ENCODE measurements around the gene OSBPL2.

The OSBPL2 gene

DNA sequence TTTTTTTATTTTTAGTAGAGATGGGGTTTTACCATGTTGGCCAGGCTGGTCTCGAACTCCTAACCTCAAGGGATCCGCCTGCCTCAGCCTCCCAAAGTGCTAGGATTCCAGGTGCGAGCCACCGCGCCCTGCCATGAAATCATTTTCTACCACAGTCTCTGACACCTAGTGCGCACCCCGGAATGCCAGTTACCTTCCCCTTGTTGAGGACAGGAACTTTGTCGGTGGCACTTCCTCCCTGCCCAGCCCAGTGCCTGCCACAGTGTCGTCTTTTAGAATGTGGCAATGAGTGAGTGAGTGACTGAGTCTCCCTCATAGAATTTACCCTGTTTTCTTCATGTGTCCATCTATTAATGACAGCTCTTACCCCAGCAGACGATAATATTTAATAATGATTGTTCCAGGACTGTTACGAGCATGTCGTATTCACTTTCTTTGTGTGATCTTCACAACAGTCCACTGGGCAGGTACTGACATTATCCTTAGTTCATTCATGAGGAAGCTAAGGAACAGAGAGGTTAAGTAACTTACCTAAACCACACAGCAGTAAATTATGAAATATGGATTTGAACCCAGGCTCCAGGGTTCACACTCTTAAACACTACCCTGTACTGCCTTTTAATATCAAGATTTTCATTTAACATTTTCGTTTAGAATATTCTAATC is 1.8 kb downstream of the OSBPL2 start:
- no peak overlapping the region for H3K4me3 ChIP-seq (replicated peaks; ENCODE audit: low read depth, low read length)
- TF ChIP-seq, protein P1, sequence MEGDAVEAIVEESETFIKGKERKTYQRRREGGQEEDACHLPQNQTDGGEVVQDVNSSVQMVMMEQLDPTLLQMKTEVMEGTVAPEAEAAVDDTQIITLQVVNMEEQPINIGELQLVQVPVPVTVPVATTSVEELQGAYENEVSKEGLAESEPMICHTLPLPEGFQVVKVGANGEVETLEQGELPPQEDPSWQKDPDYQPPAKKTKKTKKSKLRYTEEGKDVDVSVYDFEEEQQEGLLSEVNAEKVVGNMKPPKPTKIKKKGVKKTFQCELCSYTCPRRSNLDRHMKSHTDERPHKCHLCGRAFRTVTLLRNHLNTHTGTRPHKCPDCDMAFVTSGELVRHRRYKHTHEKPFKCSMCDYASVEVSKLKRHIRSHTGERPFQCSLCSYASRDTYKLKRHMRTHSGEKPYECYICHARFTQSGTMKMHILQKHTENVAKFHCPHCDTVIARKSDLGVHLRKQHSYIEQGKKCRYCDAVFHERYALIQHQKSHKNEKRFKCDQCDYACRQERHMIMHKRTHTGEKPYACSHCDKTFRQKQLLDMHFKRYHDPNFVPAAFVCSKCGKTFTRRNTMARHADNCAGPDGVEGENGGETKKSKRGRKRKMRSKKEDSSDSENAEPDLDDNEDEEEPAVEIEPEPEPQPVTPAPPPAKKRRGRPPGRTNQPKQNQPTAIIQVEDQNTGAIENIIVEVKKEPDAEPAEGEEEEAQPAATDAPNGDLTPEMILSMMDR (IDR thresholded peaks at IDR 0.05; ENCODE audit: low read depth, low read length, missing control alignments), result no peak
- no peak for DNase-seq (ENCODE audit: extremely low read depth, low read depth)

DNA sequence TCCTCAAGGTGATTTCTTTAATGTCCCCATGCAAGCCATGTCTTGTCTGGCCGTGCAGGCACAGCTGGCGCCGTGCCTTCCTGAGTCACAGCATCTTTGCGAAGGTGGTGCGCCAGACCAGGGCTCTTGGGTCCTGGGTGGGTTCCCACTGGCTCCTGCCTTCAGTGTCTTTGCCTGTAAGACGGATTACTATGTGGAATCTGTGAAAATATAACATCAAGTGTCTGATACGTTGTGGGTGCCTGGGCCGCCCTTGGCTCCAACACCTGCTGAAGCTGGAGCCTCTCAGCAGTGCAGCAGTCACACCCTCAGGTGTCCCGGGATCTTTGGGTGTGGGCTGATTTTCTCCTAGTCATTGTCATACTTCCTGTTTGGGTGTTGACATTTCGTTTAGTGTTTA is 3.2 kb downstream of the OSBPL2 start:
- TF ChIP-seq, protein P1 (IDR thresholded peaks at IDR 0.05; ENCODE audit: low read depth, low read length, missing control alignments), result no peak
- no peak overlapping the region for H3K4me3 ChIP-seq (replicated peaks; ENCODE audit: low read depth, low read length)
- DNase-seq (ENCODE audit: extremely low read depth, low read depth), result no peak

DNA sequence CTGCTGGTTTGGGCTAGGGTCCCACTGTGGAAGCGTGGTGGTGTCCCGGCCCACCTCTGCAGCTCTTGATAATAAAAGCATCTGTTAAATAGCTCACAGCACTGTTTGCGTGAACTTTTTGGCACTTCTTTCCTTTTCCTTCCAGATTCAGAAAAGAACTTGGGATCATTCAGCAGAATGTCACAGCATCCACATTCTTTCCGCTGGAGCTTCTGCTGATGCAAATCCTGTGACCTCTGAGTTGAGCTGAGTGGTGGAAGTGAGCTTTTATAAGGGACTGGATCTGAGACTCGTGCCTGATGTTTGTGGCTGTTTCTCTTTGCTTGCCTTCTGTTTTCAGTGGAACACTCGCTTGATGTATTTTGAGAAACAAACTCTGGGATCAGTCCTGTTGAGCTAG is 3.9 kb downstream of the OSBPL2 start:
- TF ChIP-seq, protein P1 (IDR thresholded peaks at IDR 0.05; ENCODE audit: low read depth, low read length, missing control alignments), result no peak
- no peak overlapping the region for H3K4me3 ChIP-seq (replicated peaks; ENCODE audit: low read depth, low read length)
- no peak for DNase-seq (ENCODE audit: extremely low read depth, low read depth)

DNA sequence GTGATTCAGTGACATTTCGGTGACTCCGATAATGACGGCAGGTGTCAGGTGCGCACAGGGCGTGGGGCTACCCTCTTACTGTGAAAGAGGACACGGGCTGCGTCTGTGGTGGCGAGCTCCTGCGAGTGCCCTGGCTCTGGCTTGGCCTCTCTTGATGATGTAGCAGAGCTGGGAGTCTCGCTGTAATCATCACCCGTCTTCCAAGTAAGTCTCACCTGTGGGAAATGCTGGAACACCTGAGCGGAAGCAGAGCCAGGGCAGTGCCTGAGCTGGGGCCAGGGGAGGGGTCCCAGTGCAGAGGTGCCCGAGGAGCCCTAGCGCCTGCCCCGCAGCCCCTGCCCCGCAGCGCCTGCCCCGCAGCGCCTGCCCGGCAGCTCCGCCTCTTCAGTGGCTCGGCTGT is 4.8 kb downstream of the OSBPL2 start:
- H3K4me3 ChIP-seq (replicated peaks; ENCODE audit: low read depth, low read length), result no peak overlapping the region
- TF ChIP-seq, protein P1 (IDR thresholded peaks at IDR 0.05; ENCODE audit: low read depth, low read length, missing control alignments), result no peak

DNA sequence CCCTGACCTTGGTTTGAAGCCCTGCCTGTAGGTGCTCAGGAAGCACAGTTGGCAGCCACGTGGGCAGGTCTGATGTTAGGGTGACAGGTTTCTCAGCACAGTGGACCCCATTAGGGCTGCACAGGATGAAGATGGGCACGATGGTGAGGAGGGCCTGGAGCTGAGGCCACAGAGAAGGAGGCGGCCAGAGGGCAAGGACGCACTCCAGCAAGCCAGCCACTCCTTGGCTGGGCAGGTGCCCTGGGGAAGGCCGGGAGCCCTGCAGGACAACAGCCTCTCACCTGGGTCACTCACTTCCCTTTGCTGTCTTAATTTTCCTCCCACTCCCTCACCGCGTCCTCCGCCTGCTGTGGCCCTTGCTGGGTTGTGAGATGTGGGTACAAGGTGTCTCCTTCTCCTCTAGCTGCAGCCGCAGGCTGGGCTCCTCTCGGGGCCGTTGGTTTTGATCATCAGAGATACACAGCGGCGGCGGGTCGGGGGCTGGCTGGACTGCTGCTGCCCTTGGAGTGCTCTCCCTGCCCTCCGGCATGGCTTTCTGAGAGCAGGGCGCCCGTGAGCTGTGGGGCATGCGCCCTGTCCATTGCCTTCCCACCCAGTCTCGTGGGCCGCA is 5.7 kb downstream of the OSBPL2 start:
- DNase-seq (ENCODE audit: extremely low read depth, low read depth), result no peak
- TF ChIP-seq, protein P1 (IDR thresholded peaks at IDR 0.05; ENCODE audit: low read depth, low read length, missing control alignments), result no peak
- no peak overlapping the region for H3K4me3 ChIP-seq (replicated peaks; ENCODE audit: low read depth, low read length)

More for the DNA sequence above, 4.8 kb downstream of the OSBPL2 start:
- no peak for DNase-seq (ENCODE audit: extremely low read depth, low read depth)

DNA sequence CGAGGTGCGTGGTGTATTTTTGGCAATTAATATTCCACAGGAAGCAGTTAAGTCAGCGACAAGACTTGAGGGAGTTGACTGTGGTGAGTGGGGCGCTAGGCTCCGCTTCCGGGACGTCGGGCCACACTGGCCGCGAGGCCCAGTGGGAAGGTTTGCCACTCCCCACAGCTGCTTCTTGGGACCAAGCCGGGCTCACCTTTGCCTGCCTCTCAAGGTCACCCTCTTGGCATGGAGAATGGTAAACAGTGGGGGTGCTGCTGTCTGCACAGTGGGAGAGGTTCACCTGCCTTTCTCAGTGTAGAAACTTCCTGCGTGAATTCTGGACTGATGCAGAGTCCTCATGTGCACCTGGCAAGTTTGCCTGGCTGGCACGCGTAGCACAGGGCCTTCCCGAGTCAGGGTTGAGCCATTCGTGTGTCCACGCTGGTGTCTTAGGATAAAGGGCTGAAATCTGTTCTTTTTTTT is 6.4 kb downstream of the OSBPL2 start:
- DNase-seq (ENCODE audit: extremely low read depth, low read depth), result no peak
- TF ChIP-seq, protein P1 (IDR thresholded peaks at IDR 0.05; ENCODE audit: low read depth, low read length, missing control alignments), result no peak
- H3K4me3 ChIP-seq (replicated peaks; ENCODE audit: low read depth, low read length), result no peak overlapping the region

Data from HFF-Myc (cell line).